ENCODE data around the gene BCOR.

Gene BCOR

DNA sequence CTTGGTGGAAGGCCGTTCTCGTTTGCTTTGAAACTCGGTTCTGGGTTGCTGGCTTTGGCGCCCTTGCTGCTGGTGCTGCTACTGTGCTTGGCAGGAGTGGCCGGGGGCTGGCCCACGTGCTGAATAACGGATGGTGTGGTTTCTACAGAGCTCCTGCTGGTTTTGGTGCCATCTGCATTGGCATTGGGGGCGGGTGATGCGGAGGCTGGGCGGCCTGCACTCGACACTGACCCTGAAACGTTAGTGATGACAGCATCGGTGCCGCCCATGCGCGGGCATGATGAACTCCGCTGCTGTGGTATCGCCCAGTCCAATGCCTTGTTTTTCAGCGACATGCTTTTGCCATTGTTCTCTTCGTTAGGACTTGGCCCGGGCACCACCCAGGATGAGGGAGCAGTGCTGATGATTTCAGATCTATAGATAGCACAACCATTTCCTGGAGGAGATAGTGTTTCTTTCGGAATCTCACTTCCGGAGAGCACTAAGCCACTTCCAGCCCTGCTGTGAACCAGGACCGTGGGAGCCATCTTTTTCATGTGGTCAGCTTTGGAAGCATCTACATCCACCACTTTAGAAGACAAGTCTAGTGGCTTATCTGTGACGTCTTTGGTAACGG is 24.2 kb downstream of the BCOR start:
- peaks cover 0 to 21% of the 10 kb centered on the region in 2 donors for H3K27me3 ChIP-seq (ENCODE audit: control insufficient read depth in 1 of 2, insufficient read depth in 2 of 2, low read length in 2 of 2)
- peaks cover 31 to 34% of the 10 kb centered on the region in 2 donors for H3K36me3 ChIP-seq (ENCODE audit: control insufficient read depth in 2 of 2, insufficient read depth in 2 of 2, low read length in 2 of 2)
- no peaks in the 10 kb centered on the region for H3K9me3 ChIP-seq (ENCODE audit: control insufficient read depth in 2 of 2, low read length in 2 of 2)
- no peak overlapping the region for H3K4me3 ChIP-seq (ENCODE audit: low read length in 2 of 2)
- peaks cover 4% of the 10 kb centered on the region for H3K4me1 ChIP-seq (ENCODE audit: control insufficient read depth, insufficient read depth, low read length)
- H3K27ac ChIP-seq (ENCODE audit: low read length): no peak overlapping the region
- no peak overlapping the region for H3K9ac ChIP-seq (ENCODE audit: low read length in 2 of 2)

DNA sequence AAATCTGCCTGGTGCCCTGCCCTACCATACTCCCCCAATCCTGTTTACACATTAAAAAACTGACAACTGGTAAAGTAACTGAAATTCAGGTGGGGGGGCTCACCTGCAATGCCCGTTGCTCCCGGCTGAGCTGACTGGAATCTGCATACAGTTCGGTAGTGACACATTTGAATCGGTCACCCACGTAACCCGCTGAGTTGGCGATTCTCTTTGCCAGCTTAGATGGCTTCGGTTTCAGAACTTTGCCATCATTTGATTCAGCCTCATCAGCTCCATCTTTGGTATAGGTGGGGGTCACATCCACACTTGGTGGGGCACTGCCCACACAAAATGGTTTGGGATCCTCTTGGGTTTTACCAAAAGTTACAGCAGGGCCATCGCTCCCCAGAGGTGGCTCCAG is 25.5 kb downstream of the BCOR start:
- H3K27ac ChIP-seq (ENCODE audit: low read length): no peak overlapping the region
- no peak overlapping the region for H3K9ac ChIP-seq (ENCODE audit: low read length in 2 of 2)
- no peaks in the 10 kb centered on the region for H3K9me3 ChIP-seq (ENCODE audit: control insufficient read depth in 2 of 2, low read length in 2 of 2)
- H3K36me3 ChIP-seq (ENCODE audit: control insufficient read depth in 2 of 2, insufficient read depth in 2 of 2, low read length in 2 of 2): peaks cover 31 to 34% of the 10 kb centered on the region in 2 donors
- H3K4me3 ChIP-seq (ENCODE audit: low read length in 2 of 2): no peak overlapping the region
- H3K4me1 ChIP-seq (ENCODE audit: control insufficient read depth, insufficient read depth, low read length): no peaks in the 10 kb centered on the region
- H3K27me3 ChIP-seq (ENCODE audit: control insufficient read depth in 1 of 2, insufficient read depth in 2 of 2, low read length in 2 of 2): peaks cover 0 to 22% of the 10 kb centered on the region in 2 donors

DNA sequence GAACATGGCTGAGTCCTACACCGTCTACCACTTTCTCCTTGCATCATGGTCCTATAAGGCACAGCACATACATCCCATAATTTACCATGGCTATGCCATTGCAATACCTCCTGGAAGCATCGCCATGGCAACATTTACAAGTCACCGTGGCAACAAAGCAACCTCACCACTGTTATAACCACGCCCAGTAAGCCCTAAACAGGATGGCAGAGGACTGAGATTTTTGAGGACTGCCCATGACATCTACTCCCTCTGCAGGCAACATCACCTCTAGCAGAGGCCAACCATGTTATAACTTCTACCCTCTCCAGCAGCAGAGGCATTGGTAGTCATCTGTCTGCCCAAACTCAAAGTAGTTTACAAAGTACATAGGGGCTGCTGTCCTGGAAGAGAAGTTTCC is 29.7 kb downstream of the BCOR start:
- Histone ChIP-seq H3K4me1 (ENCODE audit: control insufficient read depth, insufficient read depth, low read length) (peaks cover 8% of the 10 kb centered on the region), H3K27ac (ENCODE audit: low read length) (no peak overlapping the region), H3K36me3 (ENCODE audit: control insufficient read depth in 2 of 2, insufficient read depth in 2 of 2, low read length in 2 of 2) (peaks cover 26 to 32% of the 10 kb centered on the region in 2 donors), H3K9ac (ENCODE audit: low read length in 2 of 2) (no peak overlapping the region), H3K4me3 (ENCODE audit: low read length in 2 of 2) (no peak overlapping the region), H3K27me3 (ENCODE audit: control insufficient read depth in 1 of 2, insufficient read depth in 2 of 2, low read length in 2 of 2) (peaks cover 0 to 23% of the 10 kb centered on the region in 2 donors), H3K9me3 (ENCODE audit: control insufficient read depth in 2 of 2, low read length in 2 of 2) (no peaks in the 10 kb centered on the region)

DNA sequence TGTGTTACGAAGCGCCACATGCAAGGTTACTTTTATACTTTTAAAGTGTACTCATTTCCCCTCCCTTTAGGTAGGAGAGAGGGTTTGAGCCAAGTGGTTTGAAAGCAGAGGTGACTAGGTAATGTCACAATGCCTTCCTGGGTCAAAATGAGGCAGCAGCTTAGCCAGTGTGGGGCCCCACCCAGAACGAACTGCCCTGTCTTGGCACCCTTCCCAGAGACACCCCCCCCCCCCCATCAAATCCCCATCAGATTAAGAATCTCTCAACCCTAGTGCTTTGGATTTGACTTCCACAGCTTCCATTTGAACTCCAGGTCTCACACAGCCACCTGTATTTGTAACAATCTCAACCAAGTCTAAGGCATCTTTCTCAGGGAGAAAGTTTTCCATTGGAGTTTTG is 31.1 kb downstream of the BCOR start:
- H3K9me3 ChIP-seq (ENCODE audit: control insufficient read depth in 2 of 2, low read length in 2 of 2): no peaks in the 10 kb centered on the region
- peaks cover 20 to 21% of the 10 kb centered on the region in 2 donors for H3K36me3 ChIP-seq (ENCODE audit: control insufficient read depth in 2 of 2, insufficient read depth in 2 of 2, low read length in 2 of 2)
- H3K4me1 ChIP-seq (ENCODE audit: control insufficient read depth, insufficient read depth, low read length): peaks cover 19% of the 10 kb centered on the region
- H3K27ac ChIP-seq (ENCODE audit: low read length): no peak overlapping the region
- H3K4me3 ChIP-seq (ENCODE audit: low read length in 2 of 2): no peak overlapping the region
- peaks cover 0 to 19% of the 10 kb centered on the region in 2 donors for H3K27me3 ChIP-seq (ENCODE audit: control insufficient read depth in 1 of 2, insufficient read depth in 2 of 2, low read length in 2 of 2)
- H3K9ac ChIP-seq (ENCODE audit: low read length in 2 of 2): no peak overlapping the region

DNA sequence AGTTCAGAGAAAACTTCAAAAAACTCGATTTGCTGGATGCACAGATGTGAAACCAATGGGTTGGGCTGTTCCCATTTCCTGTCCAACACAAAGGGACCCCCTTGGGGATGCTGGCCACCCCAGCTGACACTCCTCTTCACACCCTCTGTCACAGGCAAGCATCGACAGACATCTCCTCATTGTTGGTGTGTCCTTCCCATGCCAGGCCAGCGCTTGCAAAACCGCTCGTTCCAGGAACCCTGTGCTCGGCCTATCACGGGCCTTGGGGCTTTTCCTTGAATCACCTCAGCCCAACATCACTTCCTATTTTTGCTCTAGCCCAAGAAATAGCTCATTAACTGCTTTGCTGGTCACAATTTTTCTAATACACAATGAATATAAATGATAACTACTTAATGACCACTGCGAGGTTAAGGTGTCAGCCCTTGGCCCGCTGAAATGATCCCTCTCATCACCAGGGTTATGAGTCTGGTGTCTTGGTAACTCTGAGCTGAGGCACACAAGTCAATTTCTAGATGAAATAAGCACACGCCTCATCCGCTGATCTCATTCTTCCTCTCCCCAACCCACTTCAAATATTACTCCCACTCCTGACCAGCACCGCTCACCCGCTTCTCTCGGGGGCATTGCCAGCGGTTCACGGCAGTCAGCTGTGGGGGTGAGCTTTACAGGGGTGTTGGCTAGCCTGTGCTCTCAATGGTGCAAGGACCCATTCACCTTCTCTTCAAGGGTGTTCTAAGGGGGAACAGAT is 32.3 kb downstream of the BCOR start:
- no peak overlapping the region for H3K27ac ChIP-seq (ENCODE audit: low read length)
- peaks cover 18 to 24% of the 10 kb centered on the region in 2 donors for H3K36me3 ChIP-seq (ENCODE audit: control insufficient read depth in 2 of 2, insufficient read depth in 2 of 2, low read length in 2 of 2)
- H3K9me3 ChIP-seq (ENCODE audit: control insufficient read depth in 2 of 2, low read length in 2 of 2): no peaks in the 10 kb centered on the region
- H3K9ac ChIP-seq (ENCODE audit: low read length in 2 of 2): no peak overlapping the region
- peaks cover 0 to 17% of the 10 kb centered on the region in 2 donors for H3K27me3 ChIP-seq (ENCODE audit: control insufficient read depth in 1 of 2, insufficient read depth in 2 of 2, low read length in 2 of 2)
- H3K4me3 ChIP-seq (ENCODE audit: low read length in 2 of 2): no peak overlapping the region
- peaks cover 19% of the 10 kb centered on the region for H3K4me1 ChIP-seq (ENCODE audit: control insufficient read depth, insufficient read depth, low read length)

DNA sequence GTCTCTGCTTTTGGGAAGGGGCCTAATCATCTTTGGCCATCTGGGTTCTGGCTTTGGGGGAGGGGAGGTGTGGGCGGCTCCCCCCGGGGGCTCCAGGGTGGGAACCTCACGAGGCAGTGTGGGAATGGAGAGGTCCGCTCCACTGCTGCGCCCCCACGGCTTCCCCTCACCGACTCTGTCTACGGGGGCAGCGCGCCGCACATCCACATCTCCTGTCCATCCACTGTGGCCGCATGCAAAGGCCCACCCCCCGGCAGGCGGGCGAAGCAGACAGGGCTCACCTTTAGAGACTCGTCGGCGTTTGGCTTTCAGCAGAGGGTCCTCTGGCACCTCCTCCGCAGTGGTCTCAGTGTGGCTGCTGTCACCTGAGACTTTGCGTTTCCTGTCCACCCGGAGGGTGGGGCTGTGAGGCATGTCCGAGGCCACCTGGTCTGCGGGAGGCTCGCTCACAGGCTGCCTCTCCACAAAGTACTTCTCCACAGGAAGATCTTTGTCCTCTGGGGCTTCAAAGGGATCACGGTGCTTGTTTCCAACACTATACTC is 33.6 kb downstream of the BCOR start:
- Histone ChIP-seq H3K4me3 (ENCODE audit: low read length in 2 of 2) (no peak overlapping the region), H3K4me1 (ENCODE audit: control insufficient read depth, insufficient read depth, low read length) (peaks cover 19% of the 10 kb centered on the region), H3K36me3 (ENCODE audit: control insufficient read depth in 2 of 2, insufficient read depth in 2 of 2, low read length in 2 of 2) (peaks cover 9 to 18% of the 10 kb centered on the region in 2 donors), H3K27ac (ENCODE audit: low read length) (no peak overlapping the region), H3K9ac (ENCODE audit: low read length in 2 of 2) (no peak overlapping the region), H3K9me3 (ENCODE audit: control insufficient read depth in 2 of 2, low read length in 2 of 2) (no peaks in the 10 kb centered on the region), H3K27me3 (ENCODE audit: control insufficient read depth in 1 of 2, insufficient read depth in 2 of 2, low read length in 2 of 2) (peaks cover 0 to 15% of the 10 kb centered on the region in 2 donors)

DNA sequence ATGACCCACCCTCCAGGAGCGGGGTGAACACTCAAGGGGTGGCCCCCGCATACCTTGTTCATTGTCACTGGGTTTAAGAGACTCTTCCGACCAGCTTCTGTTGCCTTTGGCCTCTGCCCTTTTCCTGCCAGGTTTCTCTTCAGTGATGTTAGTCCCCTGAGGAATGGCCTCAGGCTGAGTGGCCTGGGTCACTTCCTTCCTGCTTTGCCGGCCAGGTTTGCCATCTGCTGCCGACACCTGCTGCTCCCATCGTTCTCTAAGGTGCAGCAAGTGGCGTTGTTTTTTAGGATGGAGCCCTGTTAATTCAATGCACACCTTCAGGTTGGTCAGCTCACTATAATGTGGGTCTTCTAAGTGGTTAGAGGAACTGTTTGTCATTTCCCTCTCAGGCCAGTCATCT is 34.2 kb downstream of the BCOR start:
- Histone ChIP-seq H3K9me3 (ENCODE audit: control insufficient read depth in 2 of 2, low read length in 2 of 2) (no peaks in the 10 kb centered on the region), H3K27me3 (ENCODE audit: control insufficient read depth in 1 of 2, insufficient read depth in 2 of 2, low read length in 2 of 2) (peaks cover 0 to 15% of the 10 kb centered on the region in 2 donors), H3K36me3 (ENCODE audit: control insufficient read depth in 2 of 2, insufficient read depth in 2 of 2, low read length in 2 of 2) (peaks cover 13 to 18% of the 10 kb centered on the region in 2 donors), H3K27ac (ENCODE audit: low read length) (peak overlapping the region; percentile 24), H3K4me1 (ENCODE audit: control insufficient read depth, insufficient read depth, low read length) (peaks cover 19% of the 10 kb centered on the region), H3K9ac (ENCODE audit: low read length in 2 of 2) (no peak overlapping the region), H3K4me3 (ENCODE audit: low read length in 2 of 2) (no peak overlapping the region)

DNA sequence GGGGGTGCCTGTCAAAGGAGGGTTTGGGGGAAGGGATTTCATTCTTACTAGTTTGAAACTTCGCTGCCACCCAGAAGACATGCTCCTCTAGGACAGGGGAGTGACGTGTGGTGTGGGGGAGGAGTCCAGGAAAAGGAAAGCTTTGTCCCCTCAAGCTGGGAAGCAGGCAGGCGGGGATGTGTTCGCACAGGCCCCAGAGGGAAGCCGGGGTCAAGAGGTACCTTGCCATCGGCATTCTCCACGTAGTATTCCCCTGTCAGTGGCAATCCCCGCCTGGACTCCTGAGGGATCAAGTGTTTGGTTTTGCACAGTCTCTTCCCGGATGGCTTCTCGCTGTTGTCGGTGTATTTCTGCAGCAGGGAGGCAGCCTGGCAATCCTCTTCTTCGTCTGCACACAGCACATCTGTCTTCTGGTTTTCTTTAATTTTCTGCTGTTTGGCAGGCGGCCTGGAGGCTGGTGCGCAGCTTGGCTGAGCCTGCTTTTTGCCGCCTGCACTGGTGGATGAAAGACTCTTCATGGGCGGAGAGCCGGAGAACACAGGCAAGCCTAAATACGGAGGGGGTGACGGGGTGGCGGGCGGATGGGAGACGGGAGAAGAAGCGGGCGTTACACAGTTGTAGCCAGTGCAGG is 35.1 kb downstream of the BCOR start:
- Histone ChIP-seq H3K4me3 (ENCODE audit: low read length in 2 of 2) (no peak overlapping the region), H3K4me1 (ENCODE audit: control insufficient read depth, insufficient read depth, low read length) (peaks cover 19% of the 10 kb centered on the region), H3K9me3 (ENCODE audit: control insufficient read depth in 2 of 2, low read length in 2 of 2) (no peaks in the 10 kb centered on the region), H3K9ac (ENCODE audit: low read length in 2 of 2) (no peak overlapping the region), H3K27ac (ENCODE audit: low read length) (peak overlapping the region; percentile 49), H3K36me3 (ENCODE audit: control insufficient read depth in 2 of 2, insufficient read depth in 2 of 2, low read length in 2 of 2) (peaks cover 13 to 18% of the 10 kb centered on the region in 2 donors), H3K27me3 (ENCODE audit: control insufficient read depth in 1 of 2, insufficient read depth in 2 of 2, low read length in 2 of 2) (peaks cover 0 to 11% of the 10 kb centered on the region in 2 donors)

DNA sequence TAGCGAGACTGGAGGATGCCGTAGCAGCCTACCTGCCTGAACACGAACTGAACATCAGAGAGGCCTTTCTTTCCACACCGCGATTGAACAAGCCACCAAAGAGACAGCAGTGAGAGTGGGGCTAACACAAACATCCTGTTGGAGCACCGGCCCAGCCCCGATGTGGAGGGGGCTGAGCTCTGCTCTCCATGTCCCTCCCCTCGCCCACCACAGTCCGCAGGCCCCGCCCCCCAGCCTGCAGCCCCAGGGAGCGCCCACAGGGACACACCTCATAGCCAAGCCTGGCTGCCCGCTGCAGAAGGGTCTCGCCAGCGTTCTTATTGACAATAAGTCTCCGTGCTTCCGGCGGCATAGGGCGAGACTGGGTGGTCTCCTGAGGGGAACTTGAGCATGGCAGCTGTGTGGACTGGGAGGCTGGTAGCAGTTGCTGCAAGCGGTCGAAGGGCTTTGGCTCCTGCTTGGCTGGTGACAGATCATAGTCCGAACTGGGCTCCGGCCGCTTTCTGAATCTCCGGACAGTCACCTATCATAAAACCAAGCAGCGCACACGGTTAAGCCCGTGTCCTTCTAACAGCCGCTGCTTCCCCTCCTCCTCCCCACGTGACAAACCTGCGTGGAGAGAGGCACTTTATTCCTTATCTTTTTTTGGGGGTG is 35.8 kb downstream of the BCOR start:
- Histone ChIP-seq H3K36me3 (ENCODE audit: control insufficient read depth in 2 of 2, insufficient read depth in 2 of 2, low read length in 2 of 2) (peaks cover 15 to 22% of the 10 kb centered on the region in 2 donors), H3K27me3 (ENCODE audit: control insufficient read depth in 1 of 2, insufficient read depth in 2 of 2, low read length in 2 of 2) (peaks cover 0 to 9% of the 10 kb centered on the region in 2 donors), H3K4me1 (ENCODE audit: control insufficient read depth, insufficient read depth, low read length) (peaks cover 19% of the 10 kb centered on the region), H3K9ac (ENCODE audit: low read length in 2 of 2) (no peak overlapping the region), H3K4me3 (ENCODE audit: low read length in 2 of 2) (no peak overlapping the region), H3K9me3 (ENCODE audit: control insufficient read depth in 2 of 2, low read length in 2 of 2) (no peaks in the 10 kb centered on the region), H3K27ac (ENCODE audit: low read length) (peak overlapping the region; percentile 49)

DNA sequence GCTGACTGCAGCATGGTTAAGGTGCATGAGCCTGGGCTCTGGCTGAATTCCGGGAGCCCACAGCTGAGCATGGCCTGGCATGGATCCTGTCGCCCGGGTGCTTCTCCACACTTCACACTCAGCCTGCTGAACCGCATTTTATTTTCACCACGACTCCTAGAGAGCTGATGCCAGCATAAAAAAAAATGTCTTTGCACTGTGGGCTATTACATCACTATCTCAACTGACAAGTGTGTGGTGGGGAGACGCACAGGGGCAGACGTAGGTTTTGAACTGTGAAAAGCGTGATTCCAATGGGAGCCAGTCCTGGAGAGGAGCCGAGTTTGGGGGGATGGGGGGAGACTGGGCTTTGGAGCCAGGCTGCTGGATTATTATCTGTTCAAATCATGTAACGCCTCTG is 36.8 kb downstream of the BCOR start:
- H3K4me1 ChIP-seq (ENCODE audit: control insufficient read depth, insufficient read depth, low read length): peaks cover 17% of the 10 kb centered on the region

More for the DNA sequence above, 36.8 kb downstream of the BCOR start:
- Histone ChIP-seq H3K9me3 (ENCODE audit: control insufficient read depth in 2 of 2, low read length in 2 of 2) (no peaks in the 10 kb centered on the region), H3K27me3 (ENCODE audit: control insufficient read depth in 1 of 2, insufficient read depth in 2 of 2, low read length in 2 of 2) (peaks cover 0 to 6% of the 10 kb centered on the region in 2 donors), H3K4me3 (ENCODE audit: low read length in 2 of 2) (no peak overlapping the region), H3K27ac (ENCODE audit: low read length) (no peak overlapping the region), H3K36me3 (ENCODE audit: control insufficient read depth in 2 of 2, insufficient read depth in 2 of 2, low read length in 2 of 2) (peaks cover 15 to 26% of the 10 kb centered on the region in 2 donors), H3K9ac (ENCODE audit: low read length in 2 of 2) (no peak overlapping the region)
